Lung (tissue), 12 donors: Measurements from ENCODE around the gene FES. TPM values are rescaled to one million over a fixed set of nuclear protein-coding genes. Genes with fewer than 3 reads are reported as not detected.

Experiments used
- ATAC-seq: fragments of 200-7000 bp; cut with Tn5 transposase; one replicate; pipeline ENCODE4 v1.9.1; 2020; ENCODE audit warnings: moderate number of reproducible peaks; ENCODE audit not compliant: insufficient read depth, low FRiP score
- DNase-seq, 3 donors: peaks; one replicate each; pipeline ENCODE4 v3.0.0-alpha.2; 2013 to 2017
- H3K27ac ChIP-seq, 2 donors: one replicate each; pipeline ENCODE4 v1.5.1; 2013; ENCODE audit warnings: mild to moderate bottlenecking in 2 of 2, moderate library complexity in 2 of 2, control low read depth in 1 of 2, inconsistent platforms in 1 of 2, low read depth in 1 of 2, low read length in 1 of 2
- H3K27me3 ChIP-seq, 3 donors: one replicate each; pipeline ENCODE4 v1.5.1; 2013; ENCODE audit warnings: low read length in 2 of 3; ENCODE audit not compliant: control insufficient read depth in 3 of 3, insufficient read depth in 3 of 3
- H3K36me3 ChIP-seq, 4 donors: one replicate each; pipeline ENCODE4 v1.5.1; 2013; ENCODE audit warnings: low read length in 4 of 4, mild to moderate bottlenecking in 1 of 4, moderate library complexity in 1 of 4; ENCODE audit not compliant: control insufficient read depth in 4 of 4, insufficient read depth in 4 of 4
- H3K4me1 ChIP-seq, 5 donors: one replicate each; pipeline ENCODE4 v1.5.1; 2013; ENCODE audit warnings: low read length in 5 of 5, mild to moderate bottlenecking in 2 of 5, moderate library complexity in 1 of 5; ENCODE audit not compliant: control insufficient read depth in 5 of 5, insufficient read depth in 5 of 5
- H3K4me3 ChIP-seq: one replicate; pipeline ENCODE4 v1.5.1; 2013; ENCODE audit warnings: mild to moderate bottlenecking, control low read depth, moderate library complexity
- H3K9ac ChIP-seq, 2 donors: one replicate each; pipeline ENCODE4 v1.5.1; 2013; ENCODE audit warnings: low read length in 2 of 2, control low read depth in 1 of 2; ENCODE audit not compliant: insufficient read depth in 1 of 2
- H3K9me3 ChIP-seq, 4 donors: one replicate each; pipeline ENCODE4 v1.5.1; 2013; ENCODE audit warnings: low read length in 3 of 4, mild to moderate bottlenecking in 1 of 4, moderate library complexity in 1 of 4; ENCODE audit not compliant: control insufficient read depth in 4 of 4, insufficient read depth in 3 of 4
- CTCF ChIP-seq: IDR thresholded peaks from 2 replicates; pipeline ENCODE4 v1.5.1; 2012; ENCODE audit warnings: mild to moderate bottlenecking; ENCODE audit errors: control extremely low read depth, extremely low read depth
- WGBS, 2 donors: extraction: QIAGEN DNeasy Blood & Tissue Kit; methylation state at CpG; one replicate each; pipeline ENCODE4 v1.1.7; 2013; 5-methylcytosine and 5-hydroxymethylcytosine counted together
- polyA plus RNA-seq, 2 donors: library from polyadenylated mRNA; stranded (reverse); fragments of 200-250 nt; gene quantifications; one replicate each; pipeline ENCODE4 v1.2.1, GENCODE V29; 2013
- total RNA-seq, 2 donors: library from RNA; depleted of rRNA in 1 of 2; stranded (reverse); fragments of >200 nt in 1 of 2; gene quantifications; one replicate each; pipeline ENCODE4 v1.2.1, GENCODE V29; 2014 to 2021
- donor health status: control.
- donor health status: control.
- donor health status: Bipolar disorder and iron deficiency.
- donor health status: healthy.
- donor health status: DM: yes; HTN: yes; CAD: no.

Gene FES
- total and polyA plus RNA-seq, 4 donors = 25.7 to 104 (median 55.5) TPM

- no peaks in the 10 kb centered on the region for H3K9me3 ChIP-seq
- no peak overlapping the region for H3K27ac ChIP-seq
- WGBS, 2 donors = 85 to 86% methylated on average over 18 of the region's 18 CpGs
- H3K36me3 ChIP-seq = peaks cover 0 to 57% (median 21%) of the 10 kb centered on the region in 4 donors
- H3K4me3 ChIP-seq = no peak overlapping the region
- TF ChIP-seq CTCF = no peak
- no peaks in the 10 kb centered on the region for H3K27me3 ChIP-seq
- H3K9ac ChIP-seq = no peak overlapping the region
- ATAC-seq = no peak
- no peak for DNase-seq
- peaks cover 0 to 19% (median 8%) of the 10 kb centered on the region in 5 donors for H3K4me1 ChIP-seq
Observed at GRCh38 chr15:90889313-90889730, 5.0 kb downstream of the FES start.

GRCh38 chr15:90889736-90890456, 5.6 kb downstream of the FES start:
- DNase-seq = no peak
- Histone ChIP-seq H3K9ac (no peak overlapping the region), H3K4me1 (peaks cover 0 to 15% (median 6%) of the 10 kb centered on the region in 5 donors), H3K4me3 (no peak overlapping the region), H3K27me3 (no peaks in the 10 kb centered on the region), H3K36me3 (peaks cover 0 to 57% (median 21%) of the 10 kb centered on the region in 4 donors), H3K9me3 (no peaks in the 10 kb centered on the region), H3K27ac (no peak overlapping the region)
- no peak for TF ChIP-seq CTCF
- ATAC-seq = no peak
- WGBS, 2 donors = 89 to 95% methylated on average over 20 to 31 of the region's 31 CpGs

GRCh38 chr15:90890839-90891238, 6.5 kb downstream of the FES start:
- TF ChIP-seq CTCF = no peak
- WGBS, 2 donors = 92 to 93% methylated on average over 12 of the region's 12 CpGs
- peaks cover 0 to 65% (median 26%) of the 10 kb centered on the region in 4 donors for H3K36me3 ChIP-seq

More at GRCh38 chr15:90890839-90891238, 6.5 kb downstream of the FES start:
- Histone ChIP-seq H3K27me3 (no peaks in the 10 kb centered on the region), H3K27ac (no peak overlapping the region), H3K4me1 (peaks cover 0 to 6% (median 3%) of the 10 kb centered on the region in 5 donors), H3K9me3 (no peaks in the 10 kb centered on the region), H3K4me3 (no peak overlapping the region), H3K9ac (no peak overlapping the region)
- DNase-seq (no peak), ATAC-seq (no peak)
